Activated B cell treated with CpG ODN at 0.5 μM for 24 hours (primary cell): Measurements from ENCODE around the gene MED12L. TPM values are rescaled to one million over a fixed set of nuclear protein-coding genes. Genes with fewer than 3 reads are reported as not detected.

Source experiments
- ATAC-seq: fragments of 200-7000 bp; cut with Tn5 transposase; one replicate; pipeline ENCODE4 v1.10.0; 2021; ENCODE audit warnings: low read depth, mild to moderate bottlenecking, moderate library complexity
- CTCF ChIA-PET: fragments of 350-600 bp; sonication (Branson Sonifier 250); formaldehyde crosslinking; loops from one replicate; lab custom pipeline; 2021; ENCODE audit warnings: antibody characterized with exemption; lab: Charles Lee
- POLR2A ChIA-PET: fragments of 350-600 bp; sonication (Branson Sonifier 250); formaldehyde crosslinking; loops from one replicate; lab custom pipeline; 2021; ENCODE audit warnings: antibody characterized with exemption; lab: Charles Lee
- DNase-seq: peaks from one replicate; pipeline ENCODE4 v3.0.0; 2022
- H3K27ac Mint-ChIP-seq: one replicate; pipeline ENCODE4 v1.8.0; 2020; ENCODE audit warnings: mixed read lengths
- H3K27me3 Mint-ChIP-seq: one replicate; pipeline ENCODE4 v1.8.0; 2021; ENCODE audit warnings: mixed read lengths
- H3K36me3 Mint-ChIP-seq: one replicate; pipeline ENCODE4 v1.8.0; 2021; ENCODE audit warnings: low read depth, mixed read lengths
- H3K4me1 Mint-ChIP-seq: one replicate; pipeline ENCODE4 v1.8.0; 2021; ENCODE audit warnings: mixed read lengths
- H3K4me3 Mint-ChIP-seq: one replicate; pipeline ENCODE4 v1.8.0; 2020; ENCODE audit warnings: mild to moderate bottlenecking, mixed read lengths
- H3K9me3 Mint-ChIP-seq: one replicate; pipeline ENCODE4 v1.8.0; 2020; ENCODE audit warnings: mixed read lengths
- CTCF ChIP-seq: fragments of 200-600 bp; IDR thresholded peaks from one replicate; pipeline ENCODE4 v1.8.0; 2022; ENCODE audit warnings: antibody characterized with exemption, mild to moderate bottlenecking
- intact Hi-C: fragments of 100-400 bp; cut with micrococcal nuclease; formaldehyde crosslinking; loops from one replicate; pipeline ENCODE4 v1.15.1; 2024
- total RNA-seq: library from RNA; stranded (reverse); gene quantifications from 2 replicates; pipeline ENCODE4 v1.2.3, GENCODE V29; 2022

The MED12L gene
- total RNA-seq, 1 donor from 2014 or later: 1.5 TPM

- H3K9me3 Mint-ChIP-seq: no peaks in the 10 kb centered on the region
- DNase-seq (no peak), ATAC-seq (no peak)
- H3K36me3 Mint-ChIP-seq: no peaks in the 10 kb centered on the region
- intact Hi-C loops: no loop called here
- no peaks in the 10 kb centered on the region for H3K27me3 Mint-ChIP-seq
- TF ChIP-seq CTCF: no peak
- ChIA-PET CTCF (interaction anchor here (1.7 to 2.6 kb wide), 4 partner anchors 16 to 47 kb away, joined by 5 to 7 read pairs (median 5); partner anchors contain the start of gene P2RY12), POLR2A (no interaction called here)
- peaks cover 20% of the 10 kb centered on the region for H3K4me1 Mint-ChIP-seq
- H3K4me3 Mint-ChIP-seq: no peak overlapping the region
- no peak overlapping the region for H3K27ac Mint-ChIP-seq
Observed at GRCh38 chr3:151426341-151426657, 340.8 kb downstream of the MED12L start.

GRCh38 chr3:151428386-151428785 is 342.9 kb downstream of the MED12L start:
- no peaks in the 10 kb centered on the region for H3K36me3 Mint-ChIP-seq
- ChIA-PET POLR2A (no interaction called here), CTCF (interaction anchor here (0.6 kb wide), 1 partner anchor 286 kb away, joined by 6 read pairs; no protein-coding TSS in a partner anchor)
- H3K27ac Mint-ChIP-seq: no peak overlapping the region
- intact Hi-C loops: no loop called here
- H3K27me3 Mint-ChIP-seq: no peaks in the 10 kb centered on the region
- DNase-seq (no peak), ATAC-seq (no peak)
- H3K4me1 Mint-ChIP-seq: peaks cover 26% of the 10 kb centered on the region
- H3K9me3 Mint-ChIP-seq: no peaks in the 10 kb centered on the region
- H3K4me3 Mint-ChIP-seq: no peak overlapping the region
- no peak for TF ChIP-seq CTCF

- Mint-ChIP-seq H3K36me3 (no peaks in the 10 kb centered on the region), H3K4me3 (no peak overlapping the region), H3K27ac (peak overlapping the region; percentile 47), H3K4me1 (peaks cover 30% of the 10 kb centered on the region), H3K9me3 (no peaks in the 10 kb centered on the region), H3K27me3 (no peaks in the 10 kb centered on the region)
- no peak for TF ChIP-seq CTCF
- intact Hi-C loops: loop anchor here (10.0 kb wide), 1 partner anchor 206 kb away; no protein-coding TSS in a partner anchor
- CTCF ChIA-PET: interaction anchor here (0.7 to 2.2 kb wide), 7 partner anchors 9 to 102 kb away, joined by 3 to 9 read pairs (median 3); no protein-coding TSS in a partner anchor
- POLR2A ChIA-PET: interaction anchor here (1.6 kb wide), 1 partner anchor 23 kb away, joined by 4 read pairs; no protein-coding TSS in a partner anchor
- ATAC-seq (no peak), DNase-seq (no peak)
Observed at GRCh38 chr3:151430821-151431484, 345.5 kb downstream of the MED12L start.

- no peak for ATAC-seq
- Mint-ChIP-seq H3K27me3 (no peaks in the 10 kb centered on the region), H3K4me1 (peaks cover 25% of the 10 kb centered on the region), H3K4me3 (no peak overlapping the region), H3K27ac (no peak overlapping the region), H3K36me3 (no peaks in the 10 kb centered on the region), H3K9me3 (no peaks in the 10 kb centered on the region)
- DNase-seq: no peak
- TF ChIP-seq CTCF: no peak
- ChIA-PET CTCF (interaction anchor here (0.7 to 2.1 kb wide), 4 partner anchors 9 to 103 kb away, joined by 3 to 5 read pairs (median 3); no protein-coding TSS in a partner anchor), POLR2A (no interaction called here)
- intact Hi-C loops: loop anchor here (10.0 kb wide), 1 partner anchor 207 kb away; no protein-coding TSS in a partner anchor
Observed at GRCh38 chr3:151431940-151432339, 346.5 kb downstream of the MED12L start.

GRCh38 chr3:151432616-151433372 is 347.3 kb downstream of the MED12L start:
- no peak overlapping the region for H3K27ac Mint-ChIP-seq
- H3K9me3 Mint-ChIP-seq: no peaks in the 10 kb centered on the region
- peaks cover 25% of the 10 kb centered on the region for H3K4me1 Mint-ChIP-seq
- ChIA-PET POLR2A (no interaction called here), CTCF (interaction anchor here (2.1 kb wide), 1 partner anchor 34 kb away, joined by 5 read pairs; no protein-coding TSS in a partner anchor)
- intact Hi-C loops: loop anchor here (10.0 kb wide), 1 partner anchor 208 kb away; no protein-coding TSS in a partner anchor
- no peaks in the 10 kb centered on the region for H3K27me3 Mint-ChIP-seq
- no peak for TF ChIP-seq CTCF
- H3K4me3 Mint-ChIP-seq: no peak overlapping the region
- no peak for DNase-seq
- ATAC-seq: no peak
- H3K36me3 Mint-ChIP-seq: no peaks in the 10 kb centered on the region
